ENCODE results near the gene ABLIM3. TPM values are rescaled to one million over a fixed set of nuclear protein-coding genes. Genes with fewer than 3 reads are reported as not detected.

ABLIM3 gene
- polyA plus RNA-seq, 1 of the 3 experiments (the other 2 are of a cell fraction): 5.9 TPM

GRCh38 chr5:149153751-149154610 lies 12.7 kb downstream of the ABLIM3 start:
- Histone ChIP-seq H3K27me3 (ENCODE audit: insufficient read depth) (no peaks in the 10 kb centered on the region), H3F3A (replicated peaks; ENCODE audit: insufficient read depth) (peaks cover 4% of the 10 kb centered on the region), H2AFZ (ENCODE audit: low read depth) (no peak overlapping the region), H3K9me2 (no peaks in the 10 kb centered on the region), H3K27ac (ENCODE audit: low read depth in 2 of 2, low read length in 1 of 2) (no peak overlapping the region), H3K79me2 (ENCODE audit: insufficient read depth) (no peaks in the 10 kb centered on the region; the same call in 1 of the 2 replicates), H3K4me3 (ENCODE audit: low read depth in 2 of 2, low read length in 1 of 2) (no peak overlapping the region), H4K20me1 (ENCODE audit: insufficient read depth) (no peaks in the 10 kb centered on the region), H3K4me1 (ENCODE audit: control insufficient read depth in 1 of 2, insufficient read depth in 2 of 2, low read depth in 1 of 2, low read length in 1 of 2) (peaks cover 0 to 17% of the 10 kb centered on the region in 2 experiments), H3K36me3 (replicated peaks in 1 of 2; ENCODE audit: control insufficient read depth in 1 of 2, insufficient read depth in 2 of 2, low read length in 1 of 2) (no peaks in the 10 kb centered on the region), H3K9ac (no peak overlapping the region), H3K9me3 (no peaks in the 10 kb centered on the region), H3K4me2 (no peak overlapping the region)
- TF ChIP-seq EP300 (IDR thresholded peaks at IDR 0.05; ENCODE audit: borderline replicate concordance in 1 of 2, low read depth in 1 of 2, low read length in 1 of 2) (no peak), FOSL2 (IDR thresholded peaks at IDR 0.05; ENCODE audit: borderline replicate concordance, low read depth) (no peak)
- CTCF ChIA-PET: interaction anchor here (1.9 to 3.3 kb wide), 2 partner anchors 13 to 39 kb away, joined by 4 to 15 read pairs; partner anchors contain the start of gene ABLIM3
- POLR2A ChIA-PET: no interaction called here
- DNase-seq: no peak
- 90% methylated on average over 8 of the region's 8 CpGs for WGBS (ENCODE audit: low lambda C conversion rate)

- Histone ChIP-seq H3K36me3 (replicated peaks in 1 of 2; ENCODE audit: control insufficient read depth in 1 of 2, insufficient read depth in 2 of 2, low read length in 1 of 2) (no peaks in the 10 kb centered on the region), H3K4me2 (no peak overlapping the region), H3K27me3 (ENCODE audit: insufficient read depth) (no peaks in the 10 kb centered on the region), H3K9me2 (no peaks in the 10 kb centered on the region), H3K79me2 (ENCODE audit: insufficient read depth) (no peaks in the 10 kb centered on the region; the same call in 1 of the 2 replicates), H3K9ac (no peak overlapping the region), H3K4me1 (ENCODE audit: control insufficient read depth in 1 of 2, insufficient read depth in 2 of 2, low read depth in 1 of 2, low read length in 1 of 2) (peaks cover 0 to 17% of the 10 kb centered on the region in 2 experiments), H3K9me3 (no peaks in the 10 kb centered on the region), H2AFZ (ENCODE audit: low read depth) (no peak overlapping the region), H3K4me3 (ENCODE audit: low read depth in 2 of 2, low read length in 1 of 2) (no peak overlapping the region), H3K27ac (ENCODE audit: low read depth in 2 of 2, low read length in 1 of 2) (no peak overlapping the region), H3F3A (replicated peaks; ENCODE audit: insufficient read depth) (peaks cover 4% of the 10 kb centered on the region), H4K20me1 (ENCODE audit: insufficient read depth) (no peaks in the 10 kb centered on the region)
- POLR2A ChIA-PET: no interaction called here
- CTCF ChIA-PET: interaction anchor here (1.9 to 3.3 kb wide), 2 partner anchors 13 to 40 kb away, joined by 4 to 15 read pairs; partner anchors contain the start of gene ABLIM3
- 100% methylated on average over 1 of the region's 1 CpG for WGBS (ENCODE audit: low lambda C conversion rate)
- TF ChIP-seq TEAD4 (IDR thresholded peaks at IDR 0.05; ENCODE audit: borderline replicate concordance, insufficient read depth): no peak
- no peak for TF ChIP-seq FOXM1 (IDR thresholded peaks at IDR 0.05; ENCODE audit: low read depth)
- TF ChIP-seq GABPA (IDR thresholded peaks at IDR 0.05; ENCODE audit: low read depth): no peak
- DNase-seq: no peak
Observed at GRCh38 chr5:149154650-149155049, 13.4 kb downstream of the ABLIM3 start.

DNA sequence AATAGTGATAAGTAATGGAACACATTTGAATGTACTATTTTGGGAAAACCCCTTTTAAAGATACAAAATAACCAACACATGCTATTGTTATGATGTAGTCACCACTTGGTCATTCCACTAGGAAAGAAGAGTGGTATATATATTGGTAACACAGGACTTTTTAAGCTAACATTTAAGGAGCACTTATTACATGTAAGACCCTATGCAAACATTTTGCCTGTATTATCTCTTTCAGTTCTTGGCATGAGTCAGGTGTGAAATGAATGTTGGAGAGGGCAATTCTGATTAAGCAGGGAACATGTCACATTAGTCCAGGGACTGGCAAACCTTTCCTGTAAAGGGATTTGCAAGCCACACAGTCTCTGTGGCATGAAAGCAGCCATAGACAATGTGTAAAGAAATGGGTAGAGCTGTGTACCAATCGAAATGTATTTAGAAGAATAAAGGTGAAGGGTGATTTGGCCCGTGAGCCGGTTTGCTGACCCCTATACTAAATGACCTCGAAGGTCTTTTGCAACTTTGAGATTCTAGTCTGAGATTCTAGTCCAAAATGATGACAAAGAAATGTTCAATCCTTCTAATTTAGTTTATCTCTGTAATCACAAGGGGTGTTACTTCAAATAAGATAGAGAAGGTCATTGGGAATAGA lies 15.3 kb downstream of the ABLIM3 start:
- no peak overlapping the region for H2AFZ ChIP-seq (ENCODE audit: low read depth)
- no peaks in the 10 kb centered on the region for H4K20me1 ChIP-seq (ENCODE audit: insufficient read depth)
- WGBS (ENCODE audit: low lambda C conversion rate): 75% methylated on average over 4 of the region's 4 CpGs
- H3K4me3 ChIP-seq (ENCODE audit: low read depth in 2 of 2, low read length in 1 of 2): no peak overlapping the region
- no peaks in the 10 kb centered on the region for H3K9me2 ChIP-seq
- no peaks in the 10 kb centered on the region for H3K27me3 ChIP-seq (ENCODE audit: insufficient read depth)
- H3K27ac ChIP-seq (ENCODE audit: low read depth in 2 of 2, low read length in 1 of 2): no peak overlapping the region
- ChIA-PET CTCF (interaction anchor here (3.3 kb wide), 1 partner anchor 15 kb away, joined by 15 read pairs; the partner anchor contains the start of gene ABLIM3), POLR2A (no interaction called here)
- no peak overlapping the region for H3K4me2 ChIP-seq
- no peaks in the 10 kb centered on the region for H3K9me3 ChIP-seq
- H3K4me1 ChIP-seq (ENCODE audit: control insufficient read depth in 1 of 2, insufficient read depth in 2 of 2, low read depth in 1 of 2, low read length in 1 of 2): peaks cover 0 to 12% of the 10 kb centered on the region in 2 experiments
- H3K36me3 ChIP-seq (replicated peaks in 1 of 2; ENCODE audit: control insufficient read depth in 1 of 2, insufficient read depth in 2 of 2, low read length in 1 of 2): no peaks in the 10 kb centered on the region
- H3K79me2 ChIP-seq (ENCODE audit: insufficient read depth): peaks cover 4% of the 10 kb centered on the region; the same call in 1 of the 2 replicates
- peaks cover 4% of the 10 kb centered on the region for H3F3A ChIP-seq (replicated peaks; ENCODE audit: insufficient read depth)
- H3K9ac ChIP-seq: no peak overlapping the region
- DNase-seq: no peak
- TF ChIP-seq RAD21 (IDR thresholded peaks at IDR 0.05; ENCODE audit: low read length) (no peak), TAF1 (IDR thresholded peaks at IDR 0.05; ENCODE audit: borderline replicate concordance, low read depth, low read length) (no peak), ELF1 (IDR thresholded peaks at IDR 0.05) (no peak), MEF2A (IDR thresholded peaks at IDR 0.05; ENCODE audit: borderline replicate concordance, low read depth) (no peak), MXI1 (IDR thresholded peaks at IDR 0.05; ENCODE audit: low read depth, low read length) (no peak), GATA2 (CRISPR knock-in tag; IDR thresholded peaks at IDR 0.05) (no peak), RFX5 (IDR thresholded peaks at IDR 0.05; ENCODE audit: low read length) (no peak), FOSL2 (IDR thresholded peaks at IDR 0.05; ENCODE audit: borderline replicate concordance, low read depth) (no peak)
- TF ChIP-seq, protein P1, sequence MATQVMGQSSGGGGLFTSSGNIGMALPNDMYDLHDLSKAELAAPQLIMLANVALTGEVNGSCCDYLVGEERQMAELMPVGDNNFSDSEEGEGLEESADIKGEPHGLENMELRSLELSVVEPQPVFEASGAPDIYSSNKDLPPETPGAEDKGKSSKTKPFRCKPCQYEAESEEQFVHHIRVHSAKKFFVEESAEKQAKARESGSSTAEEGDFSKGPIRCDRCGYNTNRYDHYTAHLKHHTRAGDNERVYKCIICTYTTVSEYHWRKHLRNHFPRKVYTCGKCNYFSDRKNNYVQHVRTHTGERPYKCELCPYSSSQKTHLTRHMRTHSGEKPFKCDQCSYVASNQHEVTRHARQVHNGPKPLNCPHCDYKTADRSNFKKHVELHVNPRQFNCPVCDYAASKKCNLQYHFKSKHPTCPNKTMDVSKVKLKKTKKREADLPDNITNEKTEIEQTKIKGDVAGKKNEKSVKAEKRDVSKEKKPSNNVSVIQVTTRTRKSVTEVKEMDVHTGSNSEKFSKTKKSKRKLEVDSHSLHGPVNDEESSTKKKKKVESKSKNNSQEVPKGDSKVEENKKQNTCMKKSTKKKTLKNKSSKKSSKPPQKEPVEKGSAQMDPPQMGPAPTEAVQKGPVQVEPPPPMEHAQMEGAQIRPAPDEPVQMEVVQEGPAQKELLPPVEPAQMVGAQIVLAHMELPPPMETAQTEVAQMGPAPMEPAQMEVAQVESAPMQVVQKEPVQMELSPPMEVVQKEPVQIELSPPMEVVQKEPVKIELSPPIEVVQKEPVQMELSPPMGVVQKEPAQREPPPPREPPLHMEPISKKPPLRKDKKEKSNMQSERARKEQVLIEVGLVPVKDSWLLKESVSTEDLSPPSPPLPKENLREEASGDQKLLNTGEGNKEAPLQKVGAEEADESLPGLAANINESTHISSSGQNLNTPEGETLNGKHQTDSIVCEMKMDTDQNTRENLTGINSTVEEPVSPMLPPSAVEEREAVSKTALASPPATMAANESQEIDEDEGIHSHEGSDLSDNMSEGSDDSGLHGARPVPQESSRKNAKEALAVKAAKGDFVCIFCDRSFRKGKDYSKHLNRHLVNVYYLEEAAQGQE (IDR thresholded peaks at IDR 0.05; ENCODE audit: low read depth, low read length): no peak
- TF ChIP-seq, protein P2, sequence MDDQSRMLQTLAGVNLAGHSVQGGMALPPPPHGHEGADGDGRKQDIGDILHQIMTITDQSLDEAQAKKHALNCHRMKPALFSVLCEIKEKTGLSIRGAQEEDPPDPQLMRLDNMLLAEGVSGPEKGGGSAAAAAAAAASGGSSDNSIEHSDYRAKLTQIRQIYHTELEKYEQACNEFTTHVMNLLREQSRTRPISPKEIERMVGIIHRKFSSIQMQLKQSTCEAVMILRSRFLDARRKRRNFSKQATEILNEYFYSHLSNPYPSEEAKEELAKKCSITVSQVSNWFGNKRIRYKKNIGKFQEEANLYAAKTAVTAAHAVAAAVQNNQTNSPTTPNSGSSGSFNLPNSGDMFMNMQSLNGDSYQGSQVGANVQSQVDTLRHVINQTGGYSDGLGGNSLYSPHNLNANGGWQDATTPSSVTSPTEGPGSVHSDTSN (IDR thresholded peaks at IDR 0.05): no peak
- TF ChIP-seq, protein P3, sequence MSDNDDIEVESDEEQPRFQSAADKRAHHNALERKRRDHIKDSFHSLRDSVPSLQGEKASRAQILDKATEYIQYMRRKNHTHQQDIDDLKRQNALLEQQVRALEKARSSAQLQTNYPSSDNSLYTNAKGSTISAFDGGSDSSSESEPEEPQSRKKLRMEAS (IDR thresholded peaks at IDR 0.05; ENCODE audit: low read depth): no peak
